SJCRH30 (cell line): Measurements from ENCODE around the gene CPA3. TPM values are rescaled to one million over a fixed set of nuclear protein-coding genes. Genes with fewer than 3 reads are reported as not detected.

ENCODE experiments used
- DNase-seq, 2 experiments: peaks; one replicate each; pipeline ENCODE4 v3.0.0-alpha.2; 2015 to 2020
- H3K27ac ChIP-seq: fragments of 250-450 bp; sonication (Bioruptor Pico); 2 replicates; pipeline ENCODE4 v1.5.1; 2020; ENCODE audit warnings: mild to moderate bottlenecking, moderate library complexity
- H3K27me3 ChIP-seq: fragments of 250-450 bp; sonication (Bioruptor Pico); 2 replicates; pipeline ENCODE4 v1.5.1; 2020; ENCODE audit warnings: mild to moderate bottlenecking, moderate library complexity
- H3K36me3 ChIP-seq: fragments of 250-450 bp; sonication (Bioruptor Pico); 2 replicates; pipeline ENCODE4 v1.5.1; 2020; ENCODE audit warnings: mild to moderate bottlenecking, moderate library complexity
- H3K4me1 ChIP-seq: fragments of 250-450 bp; sonication (Bioruptor Pico); 2 replicates; pipeline ENCODE4 v1.5.1; 2020; ENCODE audit warnings: mild to moderate bottlenecking, moderate library complexity
- H3K4me3 ChIP-seq: fragments of 250-450 bp; sonication (Bioruptor Pico); 2 replicates; pipeline ENCODE4 v1.5.1; 2020; ENCODE audit warnings: mild to moderate bottlenecking, moderate library complexity
- H3K9me3 ChIP-seq: fragments of 250-450 bp; sonication (Bioruptor Pico); replicated peaks from 2 replicates; pipeline ENCODE4 v1.5.1; 2020; ENCODE audit warnings: mild to moderate bottlenecking, moderate library complexity
- total RNA-seq: library from RNA; depleted of rRNA; stranded (reverse); fragments of >200 nt; shearing (Covaris generic); gene quantifications from 2 replicates; pipeline ENCODE4 v1.2.3, GENCODE V29; 2014

Gene CPA3
- total RNA-seq, 1 experiment from 2014 or later, result not detected

DNA sequence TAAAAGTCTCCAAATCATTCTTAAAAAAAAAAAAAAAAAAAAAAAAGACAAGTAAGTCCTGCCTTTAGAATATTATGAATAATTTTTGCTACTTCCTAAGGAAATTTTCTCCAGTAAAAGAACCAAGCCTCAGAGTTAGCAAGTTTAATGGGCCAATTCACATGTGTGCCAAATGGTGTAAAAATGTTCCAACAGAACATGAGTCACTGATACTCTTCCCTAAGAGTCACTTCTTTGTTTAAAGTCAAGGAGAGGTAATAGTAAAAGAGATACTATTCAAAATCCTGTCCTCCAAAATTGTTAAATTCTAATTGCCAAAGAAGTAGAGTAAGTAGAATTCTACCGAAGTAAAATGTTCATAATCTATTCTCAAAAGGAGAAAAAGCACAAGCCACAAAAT is 17.7 kb upstream of the CPA3 start:
- no peaks in the 10 kb centered on the region for H3K9me3 ChIP-seq
- H3K27ac ChIP-seq, result no peak overlapping the region
- no peaks in the 10 kb centered on the region for H3K27me3 ChIP-seq
- no peaks in the 10 kb centered on the region for H3K4me1 ChIP-seq
- no peaks in the 10 kb centered on the region for H3K36me3 ChIP-seq
- no peak overlapping the region for H3K4me3 ChIP-seq
- DNase-seq, result no peak

DNA sequence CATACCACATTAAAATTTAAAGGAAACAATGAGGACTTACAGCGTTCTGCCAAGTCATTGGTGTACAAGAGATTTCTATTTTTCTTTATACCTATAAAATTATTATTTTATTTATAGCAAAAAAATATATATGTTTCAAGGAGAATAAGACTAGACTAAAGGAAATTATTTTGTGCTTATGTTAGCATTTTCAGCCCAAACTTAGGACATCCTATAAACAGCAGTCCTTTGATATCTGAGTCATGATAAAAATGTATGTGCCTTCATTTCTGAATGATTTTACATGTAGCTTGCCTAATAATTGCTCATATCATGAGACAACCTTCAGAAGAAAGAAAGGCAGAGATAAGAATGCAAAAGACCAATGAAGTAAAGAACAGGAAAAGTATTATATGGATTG is 16.7 kb upstream of the CPA3 start:
- Histone ChIP-seq H3K27ac (no peak overlapping the region), H3K4me1 (no peaks in the 10 kb centered on the region), H3K9me3 (no peaks in the 10 kb centered on the region), H3K36me3 (no peaks in the 10 kb centered on the region), H3K4me3 (no peak overlapping the region), H3K27me3 (no peaks in the 10 kb centered on the region)
- DNase-seq, result no peak

DNA sequence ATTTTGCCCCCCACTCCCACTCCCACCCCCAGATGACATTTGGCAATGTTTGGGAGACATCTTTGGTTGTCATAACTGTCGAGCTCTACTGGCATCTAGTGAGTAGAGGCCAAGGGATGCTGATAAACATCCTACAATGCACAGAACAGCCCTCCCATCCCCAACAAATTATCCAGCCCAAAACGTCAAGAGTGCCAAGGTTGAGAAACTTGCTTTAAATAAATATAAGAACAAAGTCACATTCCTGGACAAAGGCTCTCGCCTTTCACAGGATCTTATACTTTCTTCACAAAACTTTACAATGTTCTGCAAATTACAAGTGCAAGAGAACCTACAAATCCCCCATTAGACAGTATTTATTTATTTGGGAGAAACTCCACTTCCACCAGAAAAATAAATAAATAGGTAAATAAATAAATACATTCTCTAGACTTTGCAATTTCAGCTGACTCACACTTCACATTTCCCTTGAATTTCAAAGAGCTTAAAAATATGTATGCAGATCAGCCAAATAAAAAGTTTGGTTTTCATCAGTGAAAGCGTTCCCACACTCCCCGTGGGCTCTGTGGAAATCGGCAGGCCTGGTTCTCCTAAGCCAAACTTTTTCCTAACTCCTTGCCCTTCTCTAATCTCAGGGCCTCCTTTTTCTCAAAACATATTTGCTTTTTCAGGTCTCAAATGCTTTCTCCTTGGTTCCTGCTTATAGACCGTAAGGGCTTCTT is 12.7 kb upstream of the CPA3 start:
- Histone ChIP-seq H3K36me3 (no peaks in the 10 kb centered on the region), H3K4me3 (no peak overlapping the region), H3K27me3 (no peaks in the 10 kb centered on the region), H3K27ac (no peak overlapping the region), H3K4me1 (no peaks in the 10 kb centered on the region), H3K9me3 (no peaks in the 10 kb centered on the region)
- no peak for DNase-seq

DNA sequence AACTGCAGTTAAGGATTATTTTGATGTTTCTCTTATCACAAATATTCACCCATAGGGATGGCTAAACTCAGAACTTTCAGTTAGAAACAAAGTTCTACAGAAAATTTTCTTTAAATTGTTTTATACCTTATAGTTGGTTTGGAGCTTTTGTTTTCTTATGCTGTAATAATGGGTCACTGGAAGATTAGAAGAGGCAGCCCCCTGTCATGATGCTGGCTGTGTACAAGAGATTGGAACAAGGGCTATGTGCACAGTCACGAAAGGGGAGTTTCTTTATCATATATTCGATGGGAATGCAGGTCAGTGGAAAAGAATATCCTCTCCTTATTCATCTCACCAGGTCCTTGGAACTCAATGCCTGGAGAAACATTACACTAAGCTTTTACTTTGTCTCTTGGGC is 12.0 kb upstream of the CPA3 start:
- no peaks in the 10 kb centered on the region for H3K27me3 ChIP-seq
- H3K4me1 ChIP-seq, result no peaks in the 10 kb centered on the region
- no peak overlapping the region for H3K4me3 ChIP-seq
- no peaks in the 10 kb centered on the region for H3K36me3 ChIP-seq
- no peaks in the 10 kb centered on the region for H3K9me3 ChIP-seq
- no peak overlapping the region for H3K27ac ChIP-seq
- no peak for DNase-seq

DNA sequence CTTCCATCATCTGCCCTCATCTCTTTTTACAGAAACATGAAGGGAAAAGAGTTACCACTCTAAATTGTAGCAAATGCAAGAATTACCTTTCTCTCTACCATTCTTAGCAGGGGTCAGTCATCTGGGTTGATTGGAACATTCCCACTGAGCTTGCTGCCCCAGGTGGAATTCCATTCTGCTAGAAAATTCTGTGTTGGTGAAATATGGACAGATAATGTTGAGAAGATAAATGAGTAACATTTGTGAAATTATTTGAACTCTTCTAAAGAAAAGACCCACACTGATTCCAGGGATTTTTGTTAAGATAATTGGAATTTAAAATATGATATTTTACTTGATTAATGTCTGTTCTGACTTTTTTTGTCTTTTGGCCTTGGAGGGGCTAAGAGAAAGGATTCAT is 11.0 kb upstream of the CPA3 start:
- H3K4me1 ChIP-seq, result no peaks in the 10 kb centered on the region
- H3K4me3 ChIP-seq, result no peak overlapping the region
- no peak overlapping the region for H3K27ac ChIP-seq

DNA sequence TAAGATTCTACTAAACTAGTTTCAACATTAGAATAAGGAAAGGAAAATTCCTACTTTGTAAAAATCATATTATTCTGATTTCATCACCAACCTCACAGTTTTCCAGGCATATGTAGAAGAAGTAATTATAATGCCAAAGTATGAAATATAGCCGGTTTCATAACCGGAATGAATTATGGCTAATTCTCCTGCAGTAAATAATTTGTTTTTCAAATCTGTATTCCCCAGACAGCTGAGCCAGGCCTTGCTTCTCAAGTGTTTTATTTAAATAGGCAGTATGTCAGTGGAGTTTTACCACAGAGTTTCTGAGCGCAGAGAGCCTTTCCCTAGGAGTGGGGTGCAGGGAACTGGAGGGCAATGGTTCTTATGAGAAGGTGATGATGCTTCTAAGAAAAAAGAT is 8.7 kb upstream of the CPA3 start:
- no peak for DNase-seq
- Histone ChIP-seq H3K4me3 (no peak overlapping the region), H3K9me3 (no peaks in the 10 kb centered on the region), H3K4me1 (no peaks in the 10 kb centered on the region), H3K36me3 (no peaks in the 10 kb centered on the region), H3K27ac (no peak overlapping the region), H3K27me3 (no peaks in the 10 kb centered on the region)

More for the DNA sequence above, 11.0 kb upstream of the CPA3 start:
- H3K9me3 ChIP-seq, result no peaks in the 10 kb centered on the region
- no peaks in the 10 kb centered on the region for H3K36me3 ChIP-seq
- H3K27me3 ChIP-seq, result no peaks in the 10 kb centered on the region
- no peak for DNase-seq

DNA sequence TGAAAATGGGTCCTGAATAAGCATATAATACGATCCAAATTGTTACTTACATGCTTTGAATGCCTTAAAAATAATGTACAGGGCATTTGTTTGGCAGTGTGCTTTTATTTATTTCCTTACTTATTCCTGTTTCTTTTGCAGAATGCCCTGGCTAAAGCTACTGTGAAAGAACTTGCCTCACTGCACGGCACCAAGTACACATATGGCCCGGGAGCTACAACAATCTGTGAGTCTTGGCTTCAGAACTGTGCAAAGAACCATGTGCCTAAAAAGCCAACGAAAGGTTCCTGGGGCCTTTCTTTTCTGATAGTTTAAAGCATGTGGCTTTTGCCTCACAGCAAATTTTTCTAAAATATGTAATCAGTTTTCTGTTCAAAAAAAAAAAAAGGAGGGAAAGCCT is 7.8 kb upstream of the CPA3 start:
- H3K36me3 ChIP-seq, result no peaks in the 10 kb centered on the region
- no peak overlapping the region for H3K4me3 ChIP-seq
- DNase-seq, result no peak
- no peak overlapping the region for H3K27ac ChIP-seq
- H3K27me3 ChIP-seq, result no peaks in the 10 kb centered on the region
- no peaks in the 10 kb centered on the region for H3K9me3 ChIP-seq
- H3K4me1 ChIP-seq, result no peaks in the 10 kb centered on the region

DNA sequence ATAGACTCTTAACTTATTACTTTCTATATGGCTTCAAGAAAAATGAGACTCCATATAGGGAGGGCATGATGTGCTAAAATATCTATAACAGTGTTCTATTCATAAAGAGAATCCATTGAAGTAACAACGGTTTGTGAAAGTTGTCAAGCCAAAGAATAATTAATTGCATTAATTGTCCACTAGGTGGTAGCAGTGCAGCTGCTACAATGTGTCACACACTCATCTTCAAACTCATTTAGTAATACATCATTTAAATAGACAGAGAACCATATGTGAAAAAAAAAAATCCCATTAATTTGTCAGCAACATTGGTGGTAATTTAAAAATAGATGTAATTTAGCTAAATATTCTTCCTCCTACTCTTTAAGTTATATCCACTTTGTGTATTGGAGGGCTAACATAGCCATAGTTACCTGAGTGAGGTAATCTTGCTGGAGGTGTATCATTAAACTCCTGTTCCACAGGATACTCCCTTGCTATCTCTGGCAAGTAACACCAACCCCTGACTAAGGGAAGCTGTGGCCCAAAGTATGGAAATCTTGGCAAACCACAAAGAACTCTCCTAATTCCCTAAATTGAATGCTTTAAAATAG is 3.7 kb upstream of the CPA3 start:
- Histone ChIP-seq H3K4me3 (no peak overlapping the region), H3K4me1 (no peaks in the 10 kb centered on the region), H3K36me3 (no peaks in the 10 kb centered on the region), H3K27me3 (no peaks in the 10 kb centered on the region), H3K9me3 (no peaks in the 10 kb centered on the region), H3K27ac (no peak overlapping the region)
- peak in 1 of 2 experiments; percentile 71 for DNase-seq

DNA sequence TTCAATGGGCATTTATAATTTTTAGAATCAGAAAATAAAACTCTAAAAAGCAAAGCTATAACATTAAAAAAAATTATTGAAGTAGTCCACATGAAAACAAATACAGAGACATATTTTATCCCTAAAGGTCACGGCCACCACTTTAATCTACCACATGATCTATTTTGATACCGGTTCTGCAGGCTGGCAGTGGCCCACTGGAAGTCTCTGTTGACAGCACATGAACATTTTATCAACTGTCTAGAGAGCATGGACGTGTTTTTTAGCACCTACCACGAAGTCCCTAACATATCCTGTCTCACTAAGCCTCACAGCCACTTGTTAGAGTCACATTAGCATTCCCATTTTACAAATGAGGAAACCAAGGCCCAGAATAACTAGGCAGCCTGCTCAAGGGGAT is 1.8 kb upstream of the CPA3 start:
- no peak overlapping the region for H3K4me3 ChIP-seq
- no peaks in the 10 kb centered on the region for H3K27me3 ChIP-seq
- no peaks in the 10 kb centered on the region for H3K36me3 ChIP-seq
- no peak for DNase-seq
- H3K9me3 ChIP-seq, result no peaks in the 10 kb centered on the region
- H3K4me1 ChIP-seq, result no peaks in the 10 kb centered on the region
- H3K27ac ChIP-seq, result no peak overlapping the region

DNA sequence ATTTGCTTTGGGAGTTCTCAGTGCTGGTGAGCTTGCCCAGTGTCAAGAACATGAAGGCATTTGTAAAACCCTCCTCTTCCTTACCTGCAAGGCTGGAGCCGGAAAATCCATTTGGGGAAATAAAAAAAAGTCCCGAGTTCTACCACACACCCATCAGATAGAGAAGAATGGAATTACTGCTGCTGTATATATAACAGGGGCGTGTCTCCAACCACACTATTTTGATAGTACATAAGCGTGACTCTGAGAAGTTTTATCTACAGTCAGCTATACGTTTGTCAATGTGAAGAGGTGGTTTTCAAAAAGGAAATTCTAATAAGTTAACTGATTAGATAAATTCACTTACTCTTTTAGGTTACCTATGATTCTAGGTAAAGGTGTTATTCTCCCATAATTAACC is 1.3 kb upstream of the CPA3 start:
- no peaks in the 10 kb centered on the region for H3K9me3 ChIP-seq
- no peaks in the 10 kb centered on the region for H3K4me1 ChIP-seq
- no peaks in the 10 kb centered on the region for H3K36me3 ChIP-seq
- no peak for DNase-seq
- no peaks in the 10 kb centered on the region for H3K27me3 ChIP-seq
- H3K27ac ChIP-seq, result no peak overlapping the region
- no peak overlapping the region for H3K4me3 ChIP-seq

DNA sequence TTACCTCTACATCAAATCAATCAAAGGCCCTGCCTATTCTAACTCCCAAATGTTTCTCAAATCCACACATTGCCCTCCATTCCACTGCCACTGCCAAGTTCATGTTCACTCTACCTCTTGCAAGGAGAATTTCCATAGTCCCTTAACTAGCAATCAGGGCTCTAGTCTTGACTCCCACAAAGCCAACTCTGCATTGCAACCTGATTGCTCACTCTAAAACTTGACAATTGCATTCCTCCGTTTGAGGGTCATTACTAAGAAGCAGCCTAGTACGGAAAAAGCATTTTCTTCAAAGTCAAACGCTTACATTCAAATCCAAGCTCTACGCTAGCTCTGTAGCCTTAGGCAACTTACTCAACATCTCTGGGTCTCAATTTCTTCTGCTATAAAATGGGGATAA is 1.2 kb downstream of the CPA3 start:
- H3K27ac ChIP-seq, result no peak overlapping the region
- no peaks in the 10 kb centered on the region for H3K36me3 ChIP-seq
- H3K27me3 ChIP-seq, result no peaks in the 10 kb centered on the region
- H3K4me3 ChIP-seq, result no peak overlapping the region
- DNase-seq, result no peak
- H3K4me1 ChIP-seq, result no peaks in the 10 kb centered on the region
- no peaks in the 10 kb centered on the region for H3K9me3 ChIP-seq

DNA sequence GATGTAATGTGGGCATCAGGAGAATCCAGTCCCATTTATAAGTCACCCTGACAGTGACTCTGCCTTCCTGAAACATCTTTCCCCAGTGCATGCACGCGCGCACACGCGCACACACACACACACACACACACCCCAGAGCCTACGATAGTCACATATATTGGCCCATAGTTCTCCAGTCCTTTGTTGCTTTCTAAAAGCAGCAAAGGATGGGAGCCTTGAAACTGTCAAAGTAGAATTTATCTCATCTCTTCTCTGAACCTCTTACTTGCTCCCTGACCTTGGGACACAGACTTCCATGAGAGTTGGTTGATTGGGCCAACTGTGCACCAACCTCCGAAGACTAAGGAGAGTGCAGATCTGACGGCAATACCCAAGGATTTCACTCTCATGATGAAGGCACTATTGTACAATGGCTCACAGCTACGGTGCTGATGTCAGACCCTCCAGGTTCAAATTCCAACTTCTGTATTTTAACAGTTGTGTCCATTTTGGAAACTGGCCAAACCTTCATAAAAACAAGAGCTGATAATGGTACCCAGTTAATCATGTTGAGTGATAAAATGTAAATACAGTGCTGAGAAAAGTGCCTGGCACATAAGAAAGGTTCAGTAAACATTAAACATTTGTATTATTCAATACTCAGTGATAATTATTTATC is 8.3 kb downstream of the CPA3 start:
- Histone ChIP-seq H3K27ac (peak overlapping the region; percentile 9), H3K27me3 (no peaks in the 10 kb centered on the region), H3K4me3 (no peak overlapping the region), H3K36me3 (no peaks in the 10 kb centered on the region), H3K4me1 (peaks cover 24% of the 10 kb centered on the region), H3K9me3 (no peaks in the 10 kb centered on the region)
- DNase-seq, result peak; percentile 57 to 85

DNA sequence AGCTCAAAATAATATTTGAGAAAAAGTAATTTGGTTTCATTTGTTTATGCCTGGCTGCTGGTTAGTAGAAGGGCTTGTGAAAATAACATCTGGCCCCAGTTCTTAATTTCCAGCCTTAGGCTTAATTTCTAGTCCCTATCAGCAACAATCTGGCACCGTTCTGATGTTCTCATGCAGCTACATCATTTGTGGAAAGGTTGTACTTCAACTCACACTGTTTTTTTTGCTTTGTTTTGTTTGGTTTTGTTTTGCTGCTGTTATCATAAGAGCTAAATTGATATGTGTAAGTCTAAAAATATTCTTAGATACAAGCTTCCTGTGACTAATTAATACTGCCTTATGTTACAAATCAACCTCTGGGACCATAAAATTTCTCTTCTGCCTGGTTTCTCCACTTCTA is 8.9 kb downstream of the CPA3 start:
- Histone ChIP-seq H3K27me3 (no peaks in the 10 kb centered on the region), H3K4me3 (no peak overlapping the region), H3K27ac (peak overlapping the region; percentile 9), H3K4me1 (peaks cover 24% of the 10 kb centered on the region), H3K36me3 (no peaks in the 10 kb centered on the region), H3K9me3 (no peaks in the 10 kb centered on the region)
- peak; percentile 33 to 68 for DNase-seq

DNA sequence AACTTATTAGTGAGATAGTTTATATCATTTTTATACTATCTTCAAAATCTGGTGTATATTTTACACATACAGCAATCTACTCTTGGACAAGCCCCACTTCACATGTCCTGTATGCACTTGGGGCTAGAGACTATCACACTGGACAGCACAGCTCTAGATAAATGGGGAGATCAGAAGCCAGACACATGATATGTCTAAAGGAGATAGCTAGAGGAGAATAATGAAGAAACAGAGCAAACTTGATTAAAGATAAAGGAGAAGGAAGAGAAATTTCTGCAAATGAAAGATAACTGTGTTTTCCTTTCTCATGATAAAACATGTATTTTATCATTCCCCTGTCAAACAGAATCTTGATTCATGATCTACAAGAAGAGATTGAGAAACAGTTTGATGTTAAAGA is 13.0 kb downstream of the CPA3 start:
- no peak overlapping the region for H3K27ac ChIP-seq
- H3K4me3 ChIP-seq, result no peak overlapping the region
- no peaks in the 10 kb centered on the region for H3K9me3 ChIP-seq
- peaks cover 21% of the 10 kb centered on the region for H3K4me1 ChIP-seq
- no peaks in the 10 kb centered on the region for H3K27me3 ChIP-seq
- no peaks in the 10 kb centered on the region for H3K36me3 ChIP-seq
- DNase-seq, result no peak

DNA sequence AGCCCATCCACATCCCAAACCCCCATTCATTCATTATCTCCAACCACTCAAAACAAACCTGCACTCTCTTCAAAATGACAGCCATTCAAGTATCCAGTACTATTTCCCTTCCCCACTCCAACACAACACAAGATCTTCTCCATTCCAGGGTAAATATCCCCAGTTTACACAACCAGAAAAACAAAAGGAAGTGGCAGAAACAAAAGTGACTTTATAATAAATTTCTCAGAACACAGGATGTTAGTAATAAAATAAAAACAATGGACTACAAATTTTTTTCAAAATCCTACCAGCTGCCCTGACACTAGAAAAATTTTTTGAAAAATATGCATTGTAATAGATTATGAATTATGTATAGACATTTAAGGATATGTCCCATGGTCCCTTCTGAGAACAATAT is 14.2 kb downstream of the CPA3 start:
- Histone ChIP-seq H3K9me3 (no peaks in the 10 kb centered on the region), H3K4me3 (no peak overlapping the region), H3K4me1 (peaks cover 9% of the 10 kb centered on the region), H3K36me3 (no peaks in the 10 kb centered on the region), H3K27ac (no peak overlapping the region), H3K27me3 (no peaks in the 10 kb centered on the region)
- DNase-seq, result no peak

DNA sequence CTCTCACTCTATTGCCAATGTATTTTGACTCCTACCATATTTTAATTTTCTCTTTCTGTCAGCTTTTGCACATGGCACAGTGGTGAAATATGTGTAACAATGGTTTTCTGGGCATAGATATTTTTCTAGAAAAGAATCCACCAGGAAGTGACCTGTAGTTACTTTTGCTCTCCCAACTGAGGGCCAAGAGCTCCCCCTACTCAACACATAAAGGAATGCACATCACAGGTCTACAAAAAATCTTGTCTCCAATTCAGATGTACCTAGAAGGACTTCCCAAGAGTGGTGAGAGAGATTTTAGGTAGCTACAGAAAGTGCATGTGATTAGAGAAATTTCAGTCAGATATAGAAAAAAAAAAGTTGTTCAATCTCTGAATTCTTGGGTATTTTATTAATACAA is 15.6 kb downstream of the CPA3 start:
- Histone ChIP-seq H3K4me3 (no peak overlapping the region), H3K27me3 (no peaks in the 10 kb centered on the region), H3K9me3 (no peaks in the 10 kb centered on the region), H3K4me1 (no peaks in the 10 kb centered on the region), H3K27ac (no peak overlapping the region), H3K36me3 (no peaks in the 10 kb centered on the region)
- peak; percentile 22 to 63 for DNase-seq
